Measurements from ENCODE around the gene PJVK. TPM values are rescaled to one million over a fixed set of nuclear protein-coding genes. Genes with fewer than 3 reads are reported as not detected.

The PJVK gene
- total and polyA plus RNA-seq, 2 of the 13 experiments (the other 11 are each of a cell fraction or from before 2014, with no cell fraction given), result 1.2 to 2.6 TPM

DNA sequence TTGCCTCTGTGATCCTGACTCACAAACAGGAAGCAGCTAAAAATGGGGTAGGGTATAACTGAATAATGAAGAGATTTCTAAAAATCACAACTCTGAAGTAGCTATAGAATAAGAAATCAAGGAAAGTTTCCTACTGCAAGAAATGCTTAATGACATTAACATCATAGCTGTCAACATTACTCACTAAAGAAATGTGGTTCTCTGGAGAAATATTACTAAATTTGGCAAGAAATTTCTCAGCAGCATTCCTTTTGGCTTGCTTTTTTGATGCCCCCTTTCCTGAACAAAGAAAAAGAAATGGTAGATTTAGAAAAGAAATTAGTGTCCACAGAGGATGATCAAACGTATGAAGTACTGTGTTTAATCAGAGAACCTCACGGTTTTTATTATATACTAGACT lies 9.8 kb upstream of the PJVK start (continued):
- TF ChIP-seq, protein P1, sequence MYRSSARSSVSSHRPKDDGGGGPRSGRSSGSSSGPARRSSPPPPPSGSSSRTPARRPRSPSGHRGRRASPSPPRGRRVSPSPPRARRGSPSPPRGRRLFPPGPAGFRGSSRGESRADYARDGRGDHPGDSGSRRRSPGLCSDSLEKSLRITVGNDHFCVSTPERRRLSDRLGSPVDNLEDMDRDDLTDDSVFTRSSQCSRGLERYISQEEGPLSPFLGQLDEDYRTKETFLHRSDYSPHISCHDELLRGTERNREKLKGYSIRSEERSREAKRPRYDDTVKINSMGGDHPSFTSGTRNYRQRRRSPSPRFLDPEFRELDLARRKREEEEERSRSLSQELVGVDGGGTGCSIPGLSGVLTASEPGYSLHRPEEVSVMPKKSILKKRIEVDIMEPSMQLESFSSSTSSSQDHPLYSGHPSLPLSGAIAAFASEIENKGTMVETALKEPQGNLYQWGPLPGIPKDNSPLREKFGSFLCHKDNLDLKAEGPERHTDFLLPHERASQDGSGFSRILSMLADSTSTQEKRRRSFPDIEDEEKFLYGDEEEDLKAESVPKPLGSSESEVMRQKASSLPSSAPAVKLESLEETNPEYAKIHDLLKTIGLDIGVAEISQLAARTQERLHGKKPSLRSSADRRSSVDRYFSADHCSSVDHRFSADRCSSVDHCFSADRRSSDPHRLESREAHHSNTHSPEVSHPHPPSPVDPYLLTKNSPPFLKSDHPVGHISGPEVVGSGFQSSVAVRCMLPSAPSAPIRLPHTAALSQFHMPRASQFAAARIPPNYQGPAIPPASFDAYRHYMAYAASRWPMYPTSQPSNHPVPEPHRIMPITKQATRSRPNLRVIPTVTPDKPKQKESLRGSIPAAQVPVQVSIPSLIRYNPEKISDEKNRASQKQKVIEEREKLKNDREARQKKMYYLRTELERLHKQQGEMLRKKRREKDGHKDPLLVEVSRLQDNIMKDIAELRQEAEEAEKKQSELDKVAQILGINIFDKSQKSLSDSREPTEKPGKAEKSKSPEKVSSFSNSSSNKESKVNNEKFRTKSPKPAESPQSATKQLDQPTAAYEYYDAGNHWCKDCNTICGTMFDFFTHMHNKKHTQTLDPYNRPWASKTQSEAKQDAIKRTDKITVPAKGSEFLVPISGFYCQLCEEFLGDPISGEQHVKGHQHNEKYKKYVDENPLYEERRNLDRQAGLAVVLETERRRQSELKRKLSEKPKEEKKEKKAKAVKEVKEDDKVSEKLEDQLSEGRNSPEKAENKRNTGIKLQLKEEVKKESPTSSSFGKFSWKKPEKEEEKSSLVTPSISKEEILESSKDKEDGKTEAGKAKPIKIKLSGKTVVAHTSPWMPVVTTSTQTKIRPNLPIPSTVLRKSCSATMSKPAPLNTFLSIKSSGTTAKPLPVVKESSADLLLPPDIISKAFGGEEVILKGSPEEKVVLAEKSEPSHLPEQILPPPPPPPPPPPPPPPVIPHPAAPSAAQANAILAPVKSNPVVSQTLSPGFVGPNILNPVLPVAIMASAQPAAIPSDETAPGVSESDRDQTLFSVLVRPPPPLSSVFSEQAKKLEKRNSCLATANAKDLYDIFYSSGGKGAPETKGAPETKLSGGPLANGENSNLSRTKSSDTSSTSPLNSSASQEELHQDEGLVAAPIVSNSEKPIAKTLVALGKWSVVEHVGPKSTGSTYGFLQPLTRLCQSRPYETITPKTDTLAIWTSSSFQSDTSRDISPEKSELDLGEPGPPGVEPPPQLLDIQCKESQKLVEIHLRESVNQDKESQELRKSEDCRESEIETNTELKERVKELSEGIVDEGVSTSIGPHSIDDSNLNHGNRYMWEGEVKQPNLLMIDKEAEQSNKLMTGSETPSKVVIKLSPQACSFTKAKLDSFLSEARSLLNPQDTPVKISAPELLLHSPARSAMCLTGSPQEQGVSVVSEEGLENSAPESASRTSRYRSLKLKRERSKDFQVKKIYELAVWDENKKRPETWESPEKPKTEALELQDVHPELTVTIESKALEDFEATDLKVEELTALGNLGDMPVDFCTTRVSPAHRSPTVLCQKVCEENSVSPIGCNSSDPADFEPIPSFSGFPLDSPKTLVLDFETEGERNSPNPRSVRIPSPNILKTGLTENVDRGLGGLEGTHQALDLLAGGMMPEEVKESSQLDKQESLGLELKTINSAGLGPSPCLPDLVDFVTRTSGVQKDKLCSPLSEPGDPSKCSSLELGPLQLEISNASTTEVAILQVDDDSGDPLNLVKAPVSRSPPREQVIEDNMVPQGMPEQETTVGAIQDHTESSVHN (CRISPR knock-in tag; IDR thresholded peaks at IDR 0.05), result no peak
- TF ChIP-seq, protein P2, sequence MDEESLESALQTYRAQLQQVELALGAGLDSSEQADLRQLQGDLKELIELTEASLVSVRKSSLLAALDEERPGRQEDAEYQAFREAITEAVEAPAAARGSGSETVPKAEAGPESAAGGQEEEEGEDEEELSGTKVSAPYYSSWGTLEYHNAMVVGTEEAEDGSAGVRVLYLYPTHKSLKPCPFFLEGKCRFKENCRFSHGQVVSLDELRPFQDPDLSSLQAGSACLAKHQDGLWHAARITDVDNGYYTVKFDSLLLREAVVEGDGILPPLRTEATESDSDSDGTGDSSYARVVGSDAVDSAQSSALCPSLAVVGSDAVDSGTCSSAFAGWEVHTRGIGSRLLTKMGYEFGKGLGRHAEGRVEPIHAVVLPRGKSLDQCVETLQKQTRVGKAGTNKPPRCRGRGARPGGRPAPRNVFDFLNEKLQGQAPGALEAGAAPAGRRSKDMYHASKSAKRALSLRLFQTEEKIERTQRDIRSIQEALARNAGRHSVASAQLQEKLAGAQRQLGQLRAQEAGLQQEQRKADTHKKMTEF (CRISPR knock-in tag; IDR thresholded peaks at IDR 0.05), result no peak
- TF ChIP-seq, protein P3, sequence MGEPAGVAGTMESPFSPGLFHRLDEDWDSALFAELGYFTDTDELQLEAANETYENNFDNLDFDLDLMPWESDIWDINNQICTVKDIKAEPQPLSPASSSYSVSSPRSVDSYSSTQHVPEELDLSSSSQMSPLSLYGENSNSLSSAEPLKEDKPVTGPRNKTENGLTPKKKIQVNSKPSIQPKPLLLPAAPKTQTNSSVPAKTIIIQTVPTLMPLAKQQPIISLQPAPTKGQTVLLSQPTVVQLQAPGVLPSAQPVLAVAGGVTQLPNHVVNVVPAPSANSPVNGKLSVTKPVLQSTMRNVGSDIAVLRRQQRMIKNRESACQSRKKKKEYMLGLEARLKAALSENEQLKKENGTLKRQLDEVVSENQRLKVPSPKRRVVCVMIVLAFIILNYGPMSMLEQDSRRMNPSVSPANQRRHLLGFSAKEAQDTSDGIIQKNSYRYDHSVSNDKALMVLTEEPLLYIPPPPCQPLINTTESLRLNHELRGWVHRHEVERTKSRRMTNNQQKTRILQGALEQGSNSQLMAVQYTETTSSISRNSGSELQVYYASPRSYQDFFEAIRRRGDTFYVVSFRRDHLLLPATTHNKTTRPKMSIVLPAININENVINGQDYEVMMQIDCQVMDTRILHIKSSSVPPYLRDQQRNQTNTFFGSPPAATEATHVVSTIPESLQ (CRISPR knock-in tag; conservative IDR thresholded peaks at IDR 0.05), result no peak
- TF ChIP-seq, protein P4, sequence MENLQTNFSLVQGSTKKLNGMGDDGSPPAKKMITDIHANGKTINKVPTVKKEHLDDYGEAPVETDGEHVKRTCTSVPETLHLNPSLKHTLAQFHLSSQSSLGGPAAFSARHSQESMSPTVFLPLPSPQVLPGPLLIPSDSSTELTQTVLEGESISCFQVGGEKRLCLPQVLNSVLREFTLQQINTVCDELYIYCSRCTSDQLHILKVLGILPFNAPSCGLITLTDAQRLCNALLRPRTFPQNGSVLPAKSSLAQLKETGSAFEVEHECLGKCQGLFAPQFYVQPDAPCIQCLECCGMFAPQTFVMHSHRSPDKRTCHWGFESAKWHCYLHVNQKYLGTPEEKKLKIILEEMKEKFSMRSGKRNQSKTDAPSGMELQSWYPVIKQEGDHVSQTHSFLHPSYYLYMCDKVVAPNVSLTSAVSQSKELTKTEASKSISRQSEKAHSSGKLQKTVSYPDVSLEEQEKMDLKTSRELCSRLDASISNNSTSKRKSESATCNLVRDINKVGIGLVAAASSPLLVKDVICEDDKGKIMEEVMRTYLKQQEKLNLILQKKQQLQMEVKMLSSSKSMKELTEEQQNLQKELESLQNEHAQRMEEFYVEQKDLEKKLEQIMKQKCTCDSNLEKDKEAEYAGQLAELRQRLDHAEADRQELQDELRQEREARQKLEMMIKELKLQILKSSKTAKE (CRISPR knock-in tag; IDR thresholded peaks at IDR 0.05; ENCODE audit: borderline replicate concordance), result no peak
- TF ChIP-seq ESRRA (CRISPR knock-in tag; IDR thresholded peaks at IDR 0.05; ENCODE audit: low read depth) (no peak), SPEN (CRISPR knock-in tag; IDR thresholded peaks at IDR 0.05; ENCODE audit: low read depth) (no peak)
